Non-pigmented ciliary epithelial cell (primary cell): Measurements from ENCODE around the gene ZXDC.

ENCODE experiments used
- DNase-seq: peaks from one replicate; pipeline ENCODE4 v3.0.0-alpha.2; 2010; ENCODE audit warnings: low read depth

ZXDC gene

DNA sequence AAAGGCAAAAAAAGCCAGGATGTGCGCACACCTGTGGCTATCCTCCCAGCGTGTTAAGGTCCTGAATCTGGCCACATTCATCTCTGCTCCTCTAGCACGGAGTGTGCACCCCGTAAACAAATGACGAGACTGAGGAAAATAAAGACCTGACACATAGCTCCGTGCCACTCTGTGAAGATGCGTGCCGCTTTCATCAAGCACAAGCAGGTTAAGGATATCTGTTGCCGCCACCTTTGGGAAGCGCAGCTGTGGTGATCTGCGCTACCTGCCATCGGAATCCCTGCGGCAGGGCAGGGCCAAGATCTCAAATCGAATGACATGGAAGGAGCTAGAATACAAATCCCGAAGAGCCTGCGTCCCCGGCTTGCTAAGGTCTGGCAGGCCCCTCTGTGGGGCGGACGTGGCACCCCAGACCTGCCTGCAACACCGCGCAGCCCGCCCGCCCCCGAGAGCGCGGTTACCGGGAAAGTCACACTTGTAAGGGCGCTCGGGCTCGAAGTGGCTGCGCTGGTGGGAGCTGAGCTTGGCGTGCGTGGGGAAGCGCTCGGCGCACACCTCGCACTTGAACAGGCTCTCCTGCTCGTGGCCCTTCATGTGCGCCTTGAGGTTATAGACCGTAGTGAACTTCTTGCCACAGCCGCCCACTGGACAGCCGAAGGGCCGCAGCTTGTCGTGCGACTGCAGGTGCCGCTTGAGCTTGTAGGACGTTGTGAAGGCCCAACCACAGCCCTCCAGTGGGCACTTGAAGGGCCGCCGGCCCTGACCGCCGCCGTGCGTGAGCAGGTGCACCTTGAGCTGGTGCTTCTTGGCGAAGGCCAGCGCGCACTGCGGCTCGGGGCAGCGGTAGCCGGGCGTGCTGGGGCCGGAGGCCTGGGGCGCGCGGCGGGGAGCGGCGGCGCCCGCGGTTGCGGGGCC is 936 bp downstream of the ZXDC start:
- DNase-seq, result no peak

GRCh38 chr3:126473292-126474168 is 2.2 kb downstream of the ZXDC start:
- DNase-seq, result no peak

- peak; percentile 76 for DNase-seq
Observed at GRCh38 chr3:126472277-126473006, 3.2 kb downstream of the ZXDC start.

- DNase-seq, result no peak
Observed at GRCh38 chr3:126469479-126469878, 6.2 kb downstream of the ZXDC start.

- DNase-seq, result no peak
Observed at GRCh38 chr3:126468028-126468891, 7.4 kb downstream of the ZXDC start.

DNA sequence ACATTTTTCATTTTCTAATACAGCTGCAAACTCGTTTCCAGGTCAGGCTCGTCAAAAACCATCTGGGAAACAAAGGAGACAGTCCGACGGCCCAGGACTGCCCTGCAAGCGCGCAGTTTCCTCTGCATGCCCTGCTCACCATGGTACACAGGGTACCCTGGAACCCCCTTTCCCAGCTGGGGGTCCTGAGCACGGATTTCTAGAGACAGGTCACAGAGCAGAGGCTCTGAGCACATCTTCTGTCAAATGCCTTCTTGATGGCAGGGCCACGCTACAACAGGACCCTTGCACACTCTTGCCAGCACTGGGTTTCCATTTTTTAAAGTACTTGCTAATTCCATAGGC is 8.1 kb downstream of the ZXDC start:
- DNase-seq, result no peak

DNA sequence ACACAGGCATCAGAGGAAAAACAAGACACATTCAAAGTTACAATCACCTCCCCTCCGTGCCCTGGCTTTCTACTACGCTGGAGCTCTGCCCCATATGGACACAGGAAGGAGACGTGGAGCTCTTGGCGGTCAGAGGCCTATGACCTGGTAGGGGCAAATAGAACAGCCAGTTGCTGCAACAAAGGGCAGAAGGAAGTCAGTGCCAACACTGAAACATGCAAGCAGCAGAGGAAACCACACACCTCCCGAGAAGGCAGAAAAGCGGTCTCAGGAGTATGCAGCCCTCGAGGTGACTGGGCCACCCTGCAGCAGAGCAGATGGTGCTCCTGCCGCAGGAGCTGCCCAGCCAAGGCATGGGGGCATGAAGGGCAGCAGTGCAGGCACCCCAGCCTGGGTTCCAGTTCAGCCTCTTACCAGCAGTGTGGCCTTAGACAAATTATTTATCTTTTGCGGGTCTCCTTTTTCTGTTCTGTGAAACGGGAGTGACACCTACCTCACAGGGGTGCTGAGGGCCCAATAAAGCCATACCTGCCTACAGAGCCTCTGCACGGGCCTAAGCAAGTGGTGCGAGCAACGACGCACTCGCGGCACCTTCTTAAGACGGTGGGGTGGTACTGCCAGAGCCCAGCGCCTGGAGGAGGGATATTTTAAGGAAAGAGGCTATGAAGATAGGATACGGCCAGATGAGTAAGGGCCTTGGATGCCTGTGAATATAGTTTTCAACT is 8.6 kb downstream of the ZXDC start:
- DNase-seq, result no peak

DNA sequence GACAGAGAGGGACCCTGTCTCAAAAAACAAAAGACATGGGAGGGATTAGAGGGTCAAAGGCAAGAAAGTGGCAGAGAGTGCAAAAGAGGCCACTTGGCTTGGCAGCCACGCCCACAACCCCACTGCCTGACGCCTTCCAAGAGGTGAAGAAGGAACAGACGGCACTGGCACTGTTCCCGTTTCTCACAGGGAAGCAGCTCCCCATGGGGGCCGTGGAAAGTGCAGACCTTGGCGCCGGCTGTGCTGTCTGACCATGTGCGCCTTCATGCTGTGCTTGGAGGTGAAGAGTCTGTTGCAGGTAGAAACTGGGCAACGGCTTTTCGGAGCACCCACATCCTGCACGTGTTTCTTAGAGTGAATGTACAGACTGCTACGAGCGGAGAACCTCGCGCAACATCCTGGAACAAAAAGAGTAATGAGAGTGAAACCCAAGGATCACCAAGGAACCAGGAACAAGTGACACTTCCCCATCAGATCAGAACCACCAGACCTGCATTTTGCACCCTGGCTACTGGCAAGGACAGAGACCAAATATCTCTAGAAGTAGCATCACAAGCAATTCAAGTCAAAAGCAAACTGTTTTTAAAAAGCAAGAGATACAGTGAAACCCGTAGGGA is 9.7 kb downstream of the ZXDC start:
- DNase-seq, result no peak

DNA sequence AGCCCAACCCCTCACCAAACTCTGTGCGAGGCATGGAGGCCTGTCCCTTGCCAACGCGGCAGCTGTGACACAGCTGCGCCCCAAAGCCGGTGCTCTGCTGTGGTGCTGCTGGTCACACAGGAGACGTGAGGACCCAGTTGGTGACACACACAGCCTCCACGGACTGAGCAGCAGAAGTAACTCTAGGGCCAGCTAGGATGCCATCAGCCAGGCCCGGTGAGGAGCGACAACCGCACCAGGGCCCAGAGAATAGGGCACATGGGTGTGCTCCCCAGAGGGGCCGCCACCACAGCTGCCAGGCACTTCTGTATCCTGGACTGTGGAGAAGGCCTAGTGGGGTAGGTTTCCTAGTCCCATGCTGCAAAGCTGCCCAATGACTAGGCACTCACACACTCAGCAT is 10.7 kb downstream of the ZXDC start:
- no peak for DNase-seq

DNA sequence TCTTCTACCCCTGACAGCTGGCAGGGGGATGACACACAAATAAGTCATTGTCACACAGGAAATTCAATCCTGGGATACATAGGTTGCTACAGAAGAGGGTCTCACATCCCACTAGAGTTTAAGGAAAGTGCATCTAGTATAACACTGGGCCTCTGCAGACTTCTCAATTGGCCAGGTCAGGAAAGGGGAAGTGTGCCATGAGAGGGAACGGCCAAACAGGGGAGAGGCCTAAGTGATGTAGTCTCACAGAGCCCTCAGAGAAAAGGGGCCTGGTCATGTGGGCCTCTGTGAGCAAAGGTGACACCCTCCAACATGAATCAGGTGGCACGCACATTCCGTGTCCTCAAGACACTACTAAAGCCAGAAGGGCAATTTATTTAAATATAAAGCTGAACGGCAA is 11.2 kb downstream of the ZXDC start:
- DNase-seq, result no peak

DNA sequence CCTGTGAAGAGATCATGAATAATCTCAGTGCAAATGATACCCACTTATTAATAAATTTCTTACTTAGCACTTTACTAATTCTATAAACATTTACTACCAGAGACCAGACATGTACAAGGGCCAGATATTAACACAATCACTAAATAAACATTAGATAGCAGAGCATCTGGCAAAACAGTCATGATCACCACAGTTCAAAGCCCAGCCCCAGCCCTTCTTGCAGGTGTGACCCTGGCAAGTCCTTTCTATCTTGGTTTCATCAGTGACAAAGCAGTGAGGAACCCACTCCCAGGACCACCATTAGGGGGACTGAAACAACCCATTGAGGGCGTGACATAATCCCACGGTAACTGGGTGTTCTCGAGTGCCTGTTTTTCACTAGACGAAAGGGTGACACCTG is 11.6 kb downstream of the ZXDC start:
- no peak for DNase-seq

DNA sequence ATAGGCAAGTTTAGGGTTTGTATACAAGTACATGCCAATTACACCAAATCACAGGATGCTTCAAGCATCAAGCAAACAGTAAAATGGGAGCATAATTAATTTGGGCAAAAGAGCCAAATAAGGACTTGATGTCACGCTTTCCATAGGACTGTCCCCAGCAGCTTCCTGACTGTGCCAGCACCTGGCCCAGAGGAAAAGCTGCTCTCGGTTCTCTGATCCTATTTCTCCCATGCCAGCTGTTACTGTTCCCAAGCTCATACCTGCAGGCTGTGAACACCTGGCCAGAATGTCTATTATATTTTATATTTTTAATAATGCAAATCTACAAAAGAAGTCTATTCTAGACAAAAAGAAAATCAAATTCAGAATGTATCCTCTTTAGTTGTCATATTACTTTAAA is 12.2 kb downstream of the ZXDC start:
- no peak for DNase-seq

- DNase-seq, result no peak
Observed at GRCh38 chr3:126461450-126462070, 14.1 kb downstream of the ZXDC start.

DNA sequence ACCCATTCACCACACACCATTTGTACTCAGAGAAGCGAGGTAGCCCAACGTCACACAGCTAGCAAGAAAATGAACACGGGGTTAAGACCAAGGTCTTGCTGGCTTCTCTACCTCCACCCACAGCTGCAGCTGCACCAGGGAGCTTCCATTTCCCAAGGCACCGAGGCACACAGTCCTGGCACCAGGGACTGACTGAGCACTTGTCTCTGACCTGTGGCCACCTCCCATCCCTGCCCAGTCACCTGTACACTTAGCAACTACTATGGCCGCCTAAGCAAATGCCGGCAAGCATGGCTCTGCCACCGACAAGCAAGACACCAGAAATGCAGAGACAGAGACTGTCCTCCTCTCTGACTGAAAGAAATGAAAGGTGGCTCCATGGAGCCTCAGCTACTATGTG is 15.3 kb downstream of the ZXDC start:
- DNase-seq, result no peak

DNA sequence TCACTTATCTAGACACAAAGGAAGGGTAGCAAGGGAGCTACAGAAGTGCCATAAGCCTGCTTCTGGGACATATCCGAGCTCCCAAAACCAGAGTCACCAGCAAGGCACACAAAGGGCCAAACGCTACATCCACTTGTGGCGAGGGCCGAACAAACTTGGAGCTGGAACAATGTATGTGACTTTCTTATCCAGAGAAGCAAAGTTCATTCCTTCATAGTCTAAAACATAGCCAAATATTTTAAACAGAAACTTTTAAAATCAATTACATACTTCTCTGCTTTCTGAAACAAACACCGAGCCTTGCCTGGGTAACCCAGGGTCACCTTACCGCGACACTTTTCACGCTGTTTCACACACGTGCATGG is 15.9 kb downstream of the ZXDC start:
- DNase-seq, result no peak

GRCh38 chr3:126459111-126459762 is 16.5 kb downstream of the ZXDC start:
- DNase-seq, result no peak

- DNase-seq, result no peak
Observed at GRCh38 chr3:126456766-126457388, 18.8 kb downstream of the ZXDC start.

GRCh38 chr3:126456211-126456610 is 19.5 kb downstream of the ZXDC start:
- no peak for DNase-seq
